NCI-H2107 (cell line): ENCODE data around the gene TAAR1.
"Not testable (repeated sequence)": the region's sequence is repeated elsewhere in the genome, so short reads cannot be mapped to it uniquely, and the experiment has no call there.

Experiments
- DNase-seq: peaks from one replicate; lab custom pipeline; 2025; lab: John Stamatoyannopoulos, UW

The TAAR1 gene, protein sequence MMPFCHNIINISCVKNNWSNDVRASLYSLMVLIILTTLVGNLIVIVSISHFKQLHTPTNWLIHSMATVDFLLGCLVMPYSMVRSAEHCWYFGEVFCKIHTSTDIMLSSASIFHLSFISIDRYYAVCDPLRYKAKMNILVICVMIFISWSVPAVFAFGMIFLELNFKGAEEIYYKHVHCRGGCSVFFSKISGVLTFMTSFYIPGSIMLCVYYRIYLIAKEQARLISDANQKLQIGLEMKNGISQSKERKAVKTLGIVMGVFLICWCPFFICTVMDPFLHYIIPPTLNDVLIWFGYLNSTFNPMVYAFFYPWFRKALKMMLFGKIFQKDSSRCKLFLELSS

DNA sequence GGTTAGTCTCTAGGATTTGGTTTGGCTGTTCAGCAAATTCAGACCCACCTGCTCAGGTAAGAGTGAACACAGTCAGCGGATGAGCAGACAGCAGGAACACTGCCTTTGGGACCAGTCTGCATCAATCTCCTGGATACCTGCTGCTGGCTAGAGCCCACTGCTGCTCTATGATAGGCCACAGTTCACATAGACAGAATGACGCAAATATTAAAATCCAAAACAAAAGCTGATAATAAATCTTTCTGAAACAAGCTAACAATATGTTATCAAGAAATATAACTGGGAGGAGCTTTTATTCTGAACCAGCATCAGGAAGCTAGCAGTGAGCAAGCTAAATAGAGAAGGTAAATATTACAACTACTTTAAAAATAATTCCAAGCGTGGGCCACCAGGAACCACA, at the start of gene TAAR1:
Gene TAAR1, minus strand, starts transcription at position 101 of the 400 bp plus-strand sequence. CDS start 13,179 bp downstream, outside the sequence.
- DNase-seq, result no peak

DNA sequence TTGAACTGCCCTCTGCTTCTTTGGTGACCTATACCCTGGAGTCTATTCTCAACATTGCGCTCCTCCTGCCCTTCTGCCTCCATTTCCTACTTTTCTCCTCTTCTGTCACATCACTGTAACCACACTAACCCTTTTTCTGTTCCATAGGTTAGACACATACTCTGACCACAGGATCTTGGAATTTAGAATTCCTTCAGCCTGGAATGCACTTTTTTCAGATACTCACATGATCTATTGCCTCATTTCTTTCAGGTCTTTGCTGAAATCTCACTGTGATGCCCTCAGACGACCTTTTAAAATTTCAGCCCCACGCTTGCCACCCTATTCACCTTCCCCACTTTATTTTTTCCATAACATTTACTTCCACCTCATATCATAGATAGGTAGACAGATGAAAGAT, 49.8 kb upstream of the TAAR1 start:
- DNase-seq, result no peak

DNA sequence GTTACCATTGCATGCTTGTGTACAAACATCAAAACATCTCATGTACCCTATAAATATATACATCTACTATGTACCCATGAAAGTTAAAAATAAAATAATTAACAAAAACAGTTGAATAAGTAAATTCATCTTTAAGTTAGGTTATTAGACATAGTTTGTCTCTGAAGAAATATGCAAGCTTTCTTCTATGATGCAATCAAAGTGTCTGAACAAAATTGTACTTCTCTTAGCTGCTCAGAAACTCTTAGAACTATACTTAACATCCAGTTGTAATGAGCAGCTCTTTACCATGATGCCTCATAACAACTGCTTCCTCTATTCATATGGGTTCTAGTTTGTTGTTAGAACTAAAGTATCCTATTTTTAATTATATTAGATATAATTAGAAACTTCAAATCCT, 49.0 kb upstream of the TAAR1 start:
- DNase-seq, result no peak

DNA sequence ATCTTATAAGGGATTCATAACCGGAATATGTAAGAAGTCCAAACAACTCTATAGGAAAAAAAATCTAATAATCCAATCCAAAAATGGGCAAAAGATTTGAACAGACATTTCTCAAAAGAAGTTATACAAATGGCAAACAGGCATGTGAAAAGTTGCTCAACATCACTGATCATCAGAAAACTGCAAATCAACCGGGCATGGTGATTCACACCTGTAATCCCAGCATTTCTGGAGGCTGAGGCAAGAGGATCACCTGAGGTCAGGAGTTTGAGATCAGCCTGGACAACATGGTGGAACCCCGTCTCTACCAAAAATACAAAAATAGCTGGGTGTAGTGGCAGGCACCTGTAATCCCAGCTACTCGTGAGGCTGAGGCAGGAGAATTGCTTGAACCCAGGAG, 47.8 kb upstream of the TAAR1 start:
- DNase-seq, result not testable (repeated sequence)

DNA sequence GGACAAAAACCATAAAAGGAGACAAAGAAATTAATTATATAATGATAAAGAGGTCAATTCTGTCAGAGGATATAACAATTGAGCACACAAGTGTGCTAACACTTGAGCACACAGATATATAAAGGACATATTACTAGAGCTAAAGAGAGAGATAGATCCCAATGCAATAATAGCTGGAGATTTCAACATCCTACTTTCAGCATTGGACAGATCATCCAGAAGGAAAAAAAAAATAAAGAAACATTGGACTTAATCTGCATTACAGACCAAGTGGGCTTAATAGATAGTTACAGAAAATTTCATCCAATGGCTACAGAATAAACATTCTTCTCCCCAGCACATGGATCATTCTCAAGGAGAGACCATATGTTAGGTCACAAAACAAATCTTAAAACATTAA, 45.0 kb upstream of the TAAR1 start:
- DNase-seq, result no peak

DNA sequence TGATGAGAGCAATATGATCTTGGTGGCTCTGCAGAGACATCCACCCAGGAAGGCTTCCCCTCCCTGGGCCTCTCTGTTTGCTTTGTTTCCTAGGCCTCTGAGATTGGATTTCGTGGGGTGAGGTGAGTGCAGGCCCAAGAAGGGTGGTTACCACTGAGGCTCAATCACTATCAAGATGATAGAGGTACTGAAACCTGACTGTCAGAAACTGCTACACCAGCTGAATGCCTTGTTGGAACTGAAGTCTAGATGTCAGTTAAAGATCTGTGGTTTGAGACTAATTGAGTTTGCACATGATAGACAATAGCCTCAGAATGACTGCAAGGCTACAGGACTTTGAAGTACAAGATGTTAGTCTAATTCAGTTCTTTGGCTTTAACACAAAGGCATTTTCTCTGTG, 39.6 kb upstream of the TAAR1 start:
- DNase-seq, result no peak

DNA sequence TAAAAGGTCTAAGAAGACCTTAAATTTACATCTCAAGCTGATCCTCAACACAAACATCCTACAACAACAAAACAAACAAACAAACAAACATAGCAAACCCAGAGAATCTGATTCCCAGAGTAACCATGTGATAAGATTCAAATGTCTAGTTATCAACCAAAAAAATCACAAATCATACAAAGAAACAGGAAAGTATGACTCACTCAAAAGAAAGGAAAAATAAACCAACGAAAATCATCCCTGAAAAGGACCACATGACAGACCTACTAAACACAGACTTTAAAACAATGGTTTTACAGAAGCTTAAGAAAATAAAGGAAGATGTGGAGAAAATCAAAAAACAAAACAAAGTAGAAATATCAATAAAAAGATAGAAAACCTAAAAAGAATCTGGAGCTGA, 36.8 kb upstream of the TAAR1 start:
- no peak for DNase-seq

DNA sequence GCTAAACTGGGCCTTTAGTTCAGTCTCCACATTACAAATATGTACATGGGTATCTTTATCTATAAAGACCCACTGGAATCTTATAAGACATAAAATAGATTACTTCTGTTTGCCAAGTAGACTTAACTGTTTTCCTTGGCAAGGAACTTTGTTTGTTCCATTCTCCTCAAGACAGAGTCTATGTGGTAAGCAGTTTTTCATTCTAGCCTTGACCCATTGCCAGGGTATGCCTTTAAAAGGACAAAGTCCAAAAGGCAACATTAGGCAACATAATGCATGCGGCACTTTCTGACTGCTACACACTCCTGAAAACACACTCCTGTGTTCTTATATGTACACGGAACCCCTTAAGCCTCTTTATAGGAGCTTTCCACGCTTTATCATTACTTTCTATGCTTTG, 34.5 kb upstream of the TAAR1 start:
- no peak for DNase-seq

DNA sequence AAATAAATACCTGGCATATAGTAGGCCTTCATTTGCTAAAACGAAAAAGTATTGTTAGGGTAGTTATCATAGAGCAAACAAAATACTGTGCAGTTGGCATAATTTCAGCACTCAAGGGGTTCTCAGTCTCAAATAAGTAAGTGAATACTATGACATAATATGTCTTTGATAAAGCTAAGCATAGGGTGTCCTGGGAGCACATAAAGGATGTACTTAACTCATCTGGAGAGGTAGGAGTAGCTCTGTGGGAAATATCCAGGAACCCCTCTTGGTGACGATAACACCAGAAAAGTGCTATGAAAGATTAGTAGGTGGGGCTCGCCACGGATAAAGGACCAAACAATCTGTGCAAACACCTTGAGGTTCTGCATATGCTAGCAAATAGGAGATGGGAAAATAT, 31.7 kb upstream of the TAAR1 start:
- DNase-seq, result no peak

DNA sequence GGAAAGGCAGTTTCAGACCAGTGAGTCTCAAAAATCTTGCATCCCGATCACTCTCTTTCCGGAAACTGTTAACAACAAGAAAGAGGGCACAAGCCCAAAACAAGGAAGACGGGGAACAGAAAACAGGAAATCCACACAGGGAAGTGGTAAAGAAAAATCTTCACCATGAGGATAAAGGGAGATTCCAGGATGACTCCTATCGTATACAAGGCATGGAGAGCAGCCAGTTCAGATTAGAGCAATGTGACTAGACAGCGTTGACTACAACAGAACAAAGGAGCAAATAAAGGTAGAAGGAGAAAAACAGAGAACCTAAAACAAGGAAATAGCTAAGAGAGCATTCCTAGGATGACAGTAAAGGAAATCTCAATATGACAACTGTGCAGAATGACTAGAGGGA, 28.3 kb upstream of the TAAR1 start:
- DNase-seq, result no peak

DNA sequence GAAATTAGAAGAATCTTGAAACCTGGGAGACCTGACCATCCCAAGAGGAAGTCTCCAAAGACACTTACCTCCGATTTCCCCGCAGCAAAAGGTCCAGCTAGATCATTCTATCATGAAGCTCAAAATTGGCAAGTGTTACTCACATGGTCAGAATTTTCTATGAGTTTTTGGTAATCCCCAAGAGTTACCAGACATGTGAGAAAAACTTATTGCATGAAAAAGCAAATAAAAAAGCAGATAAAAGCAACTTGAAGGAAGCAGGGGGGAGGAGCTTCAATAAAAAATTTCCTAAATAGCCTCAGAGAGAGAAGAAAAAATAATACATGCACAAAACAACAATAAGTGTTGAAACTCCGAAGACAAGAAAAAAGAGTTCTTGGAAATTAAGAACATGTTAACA, 27.5 kb upstream of the TAAR1 start:
- DNase-seq, result no peak

DNA sequence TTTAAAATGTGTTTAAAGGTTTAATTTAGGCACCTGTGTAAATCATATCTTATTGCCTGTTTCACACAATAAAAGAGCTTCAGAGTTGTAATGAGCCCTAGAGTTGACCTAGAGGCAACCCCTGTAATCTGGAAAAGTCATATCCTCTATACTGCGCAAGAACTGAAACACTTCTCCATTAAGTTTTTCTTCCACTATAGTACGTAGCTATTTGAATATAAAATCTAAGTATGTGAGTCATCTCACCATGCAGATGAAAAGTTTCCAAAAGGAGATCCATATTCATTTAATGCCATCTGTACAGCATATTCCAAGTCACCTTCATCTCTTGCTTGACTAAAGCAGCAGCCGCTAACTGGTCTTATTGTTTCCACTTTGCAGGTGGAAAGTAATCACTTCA, 26.0 kb upstream of the TAAR1 start:
- no peak for DNase-seq

DNA sequence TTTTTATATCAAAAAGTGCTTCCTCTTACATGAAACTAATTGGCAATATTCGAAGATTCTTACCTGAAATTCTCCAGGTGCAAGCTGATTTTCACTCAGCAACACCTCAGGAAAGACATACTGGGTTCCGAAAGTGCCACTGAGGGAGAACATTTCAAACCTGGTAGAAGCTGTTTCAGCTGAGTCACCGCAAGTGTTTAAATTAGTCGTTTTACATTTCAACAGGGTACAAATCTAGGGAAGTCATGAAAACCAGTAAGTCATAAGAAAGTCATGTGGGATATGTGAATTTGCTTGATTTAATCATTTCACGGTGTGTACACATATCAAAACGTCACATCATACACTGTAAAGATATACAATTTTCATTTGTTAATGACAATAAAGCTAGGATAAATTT, 25.3 kb upstream of the TAAR1 start:
- no peak for DNase-seq

DNA sequence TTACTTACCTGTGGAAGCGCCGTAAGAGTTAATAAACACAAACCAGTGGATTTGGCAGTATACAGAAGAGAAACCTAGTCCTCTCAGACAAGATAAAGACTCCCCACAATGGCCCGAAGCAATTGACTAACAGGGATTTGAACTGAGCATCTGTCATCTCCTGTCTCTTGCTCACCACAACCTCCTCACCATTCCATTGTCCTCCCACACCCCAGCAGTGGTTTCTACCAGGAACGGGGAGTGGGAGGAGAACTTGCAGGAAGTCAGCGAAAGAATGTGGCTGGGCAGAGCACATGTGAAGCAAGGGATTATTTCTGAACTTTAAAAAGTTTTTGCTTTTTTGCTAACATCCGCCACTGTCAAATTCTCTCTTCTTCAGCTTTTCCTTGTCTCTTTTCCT, 24.6 kb upstream of the TAAR1 start:
- no peak for DNase-seq

DNA sequence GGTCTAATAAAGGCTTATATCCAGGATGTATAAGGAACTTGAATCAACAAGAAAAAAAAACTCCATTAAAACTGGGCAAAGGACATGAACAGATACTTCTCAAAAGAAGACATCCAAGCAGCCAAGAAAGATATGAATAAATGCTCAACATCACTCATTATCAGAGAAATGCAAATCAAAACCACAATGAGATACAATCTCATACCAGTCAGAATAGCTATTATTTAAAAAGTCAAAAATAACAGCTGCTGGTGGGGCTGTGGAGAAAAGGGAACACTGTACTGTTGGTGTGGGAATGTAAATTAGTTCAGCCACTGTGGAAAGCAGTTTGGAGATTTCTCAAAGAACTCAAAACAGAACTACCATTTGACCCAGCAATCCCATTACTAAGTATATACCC, 20.1 kb upstream of the TAAR1 start:
- DNase-seq, result not testable (repeated sequence)

DNA sequence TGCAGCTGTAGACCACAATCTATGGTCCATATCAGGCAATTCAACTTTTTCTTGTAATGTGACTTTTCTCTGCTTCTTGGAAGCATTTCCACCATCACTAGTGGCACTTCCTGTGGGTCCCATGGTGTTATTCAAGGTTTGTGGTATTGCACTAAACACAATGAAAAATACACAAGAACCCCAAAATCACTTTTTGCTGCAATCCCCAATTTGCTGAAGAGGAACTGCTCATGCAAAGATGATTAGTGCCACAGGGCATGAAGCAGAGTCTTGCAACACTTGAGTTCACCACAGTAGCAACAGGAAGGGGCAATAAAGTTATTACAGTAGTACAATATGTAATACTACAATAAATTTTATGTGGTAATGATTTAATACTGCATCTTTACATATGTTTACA, 16.8 kb upstream of the TAAR1 start:
- no peak for DNase-seq

DNA sequence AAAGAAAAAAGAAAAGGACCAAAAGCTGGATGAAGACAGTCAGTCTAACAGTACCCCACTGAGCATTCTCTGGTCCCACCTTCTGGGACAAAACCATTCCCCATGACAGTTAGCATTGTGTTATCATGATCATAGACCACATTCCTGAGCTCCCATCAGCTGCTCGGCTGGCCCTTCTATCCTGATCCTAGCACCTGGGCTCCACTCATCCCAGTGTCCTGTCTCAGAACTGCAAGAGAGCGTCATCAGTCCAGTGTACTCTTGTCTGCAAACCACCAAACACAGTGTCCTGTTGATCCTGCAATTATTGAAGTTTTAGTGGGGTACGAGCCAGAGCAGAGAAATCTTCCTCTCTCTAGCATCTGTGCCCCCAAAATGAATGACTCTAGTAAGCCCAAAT, 16.0 kb upstream of the TAAR1 start:
- no peak for DNase-seq

DNA sequence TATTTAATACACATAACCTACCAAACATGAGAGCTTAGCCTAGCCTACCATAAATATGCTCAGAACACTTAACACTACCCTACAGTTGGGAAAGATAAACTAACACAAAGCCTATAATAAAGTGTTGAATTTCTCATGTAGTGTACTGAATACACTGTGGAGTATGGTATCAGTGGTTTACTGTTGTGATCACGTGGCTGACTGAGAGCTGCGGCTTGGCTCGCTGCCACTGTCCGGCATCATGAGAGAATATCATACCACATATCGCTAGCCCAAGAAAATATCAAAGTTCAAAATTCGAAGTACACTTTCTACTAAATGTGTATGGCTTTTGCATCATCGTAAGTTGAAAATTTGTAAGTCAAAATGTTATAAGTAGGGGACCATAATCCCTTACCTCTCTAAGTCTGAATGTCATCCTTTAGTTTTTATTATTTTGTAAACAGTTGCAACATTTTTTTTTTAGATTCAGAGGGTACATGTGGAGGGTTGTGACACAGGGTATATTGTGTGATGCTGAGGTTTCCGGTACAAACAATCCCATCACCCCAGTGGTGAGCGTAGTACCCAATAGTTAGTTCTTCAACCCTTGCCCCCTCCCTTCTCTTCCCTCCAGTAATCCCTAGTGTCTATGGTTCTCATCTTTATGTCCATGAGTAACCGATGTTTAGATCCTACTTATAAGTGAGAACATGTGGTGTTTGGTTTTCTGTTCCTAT, 14.6 kb upstream of the TAAR1 start:
- peak; percentile 76 for DNase-seq

DNA sequence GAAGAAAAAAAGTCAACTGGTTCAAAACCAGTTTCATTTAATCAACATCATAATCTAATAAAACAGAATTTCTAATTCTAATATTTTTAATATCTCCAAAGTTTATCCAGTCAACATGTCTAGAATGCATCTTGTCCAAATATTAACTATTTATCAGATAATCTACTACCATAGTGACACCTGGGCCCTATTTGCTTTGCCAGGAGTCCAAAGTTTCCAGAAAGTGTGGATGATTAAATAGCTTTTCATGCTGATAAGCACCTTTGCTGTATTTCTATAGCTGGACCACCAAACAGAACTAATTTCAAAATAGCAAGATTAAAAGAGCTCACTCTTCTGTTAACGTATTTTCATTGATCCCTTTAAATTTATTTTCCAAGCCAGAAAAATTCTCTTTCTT, 12.3 kb upstream of the TAAR1 start:
- DNase-seq, result no peak

DNA sequence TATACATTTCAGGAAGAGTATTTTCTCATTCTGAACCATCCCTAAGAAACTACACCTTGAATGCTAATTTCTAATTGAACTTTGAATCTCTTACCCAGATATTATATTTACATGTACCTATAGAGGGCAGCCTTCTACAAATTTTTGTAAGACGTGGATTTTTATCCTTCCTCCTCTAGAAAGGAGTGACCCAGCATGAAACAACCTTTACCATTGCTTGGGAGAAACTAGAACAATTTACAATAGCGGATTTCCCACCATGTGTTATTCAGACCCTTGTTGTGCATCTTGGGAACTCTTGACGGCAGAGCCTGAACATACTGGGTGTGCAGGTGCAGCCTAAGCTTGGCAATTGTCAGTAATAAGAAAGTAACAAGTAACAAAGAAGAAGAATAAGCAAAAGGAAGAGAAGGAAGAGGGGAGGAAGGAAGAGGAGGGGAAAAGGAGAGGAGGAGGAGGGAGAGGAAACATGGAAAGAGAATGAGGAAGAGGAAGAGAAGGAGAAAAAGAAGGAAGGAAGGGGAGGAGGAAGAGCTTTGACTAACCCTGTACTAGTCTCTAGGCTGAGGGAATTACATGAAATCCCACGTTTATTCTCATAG, 10.8 kb upstream of the TAAR1 start:
- peak; percentile 13 for DNase-seq

DNA sequence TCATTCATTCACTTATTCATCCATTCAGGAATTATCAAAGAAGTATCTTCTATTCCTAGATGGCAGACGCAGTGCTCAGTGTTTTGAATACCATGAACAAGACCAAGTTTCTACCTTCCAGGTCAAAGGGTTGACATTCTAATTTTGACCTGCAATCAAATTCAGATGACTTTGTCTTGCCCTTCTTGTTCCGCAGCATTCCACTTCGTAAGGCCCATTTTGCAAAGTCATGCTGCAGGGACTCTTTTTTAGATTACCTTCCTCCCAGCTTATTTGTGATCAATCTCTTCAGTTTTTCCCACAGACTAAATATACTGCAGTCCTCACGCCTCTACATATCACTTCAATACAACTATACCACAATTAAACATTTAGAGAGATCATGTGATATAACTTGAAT, 7.1 kb upstream of the TAAR1 start:
- DNase-seq, result no peak

DNA sequence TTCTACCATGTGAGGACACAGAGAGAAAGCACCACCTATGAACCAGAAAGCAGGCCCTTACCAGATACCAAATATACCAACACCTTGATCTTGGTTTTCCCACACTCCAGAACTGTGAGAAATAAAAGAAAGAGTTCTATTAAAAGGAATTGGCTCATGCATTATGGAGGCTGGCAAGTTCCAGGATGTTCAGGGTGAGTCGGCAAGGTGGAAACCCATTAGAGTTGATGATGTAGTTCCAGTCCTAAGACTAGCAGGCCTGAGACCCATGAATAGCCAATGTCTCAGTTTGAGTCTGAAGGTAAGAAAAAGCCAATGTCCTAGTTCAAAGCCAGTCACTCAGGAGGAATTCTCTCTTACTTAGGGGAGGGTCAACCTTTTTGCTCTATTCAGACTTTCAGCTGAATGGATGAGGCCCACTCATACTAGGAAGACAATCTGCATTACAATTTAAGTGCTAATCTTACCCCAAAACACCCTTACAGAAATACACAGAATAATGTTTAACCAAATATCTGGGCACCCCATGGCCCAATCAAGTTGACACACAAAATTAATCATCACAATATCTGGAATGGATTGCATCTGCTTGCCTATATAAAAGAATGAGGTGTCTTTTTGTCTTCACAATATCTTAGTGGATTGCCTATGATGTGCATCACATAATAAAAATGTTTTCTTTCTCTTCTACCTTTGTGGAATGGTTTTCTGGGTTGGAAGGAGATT, 5.5 kb upstream of the TAAR1 start:
- DNase-seq, result no peak

DNA sequence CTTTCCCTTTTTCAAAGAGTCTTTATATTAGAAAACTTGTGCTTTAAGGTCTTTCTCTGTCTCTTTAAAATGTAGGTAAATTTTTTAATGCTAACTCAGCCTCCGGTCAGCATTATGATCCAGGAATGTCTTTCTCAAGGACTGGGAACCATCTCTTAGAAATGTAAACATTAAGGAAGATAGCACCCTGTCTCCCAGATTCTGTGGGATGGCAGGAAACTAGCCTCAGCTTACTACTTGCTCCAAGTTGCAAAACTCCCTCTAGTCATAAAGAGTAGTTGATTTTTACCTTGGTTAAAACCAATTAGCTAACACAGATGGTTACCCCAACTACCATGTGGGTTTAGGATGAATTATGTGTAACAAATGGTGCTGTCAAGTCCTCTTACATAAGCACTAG, 4.7 kb upstream of the TAAR1 start:
- DNase-seq, result no peak
